Thyroid gland (tissue), 4 donors: ENCODE measurements around the gene CCDC87. TPM values are rescaled to one million over a fixed set of nuclear protein-coding genes. Genes with fewer than 3 reads are reported as not detected.

Experiments used
- DNase-seq, 2 donors: peaks; one replicate each; pipeline ENCODE4 v3.0.0-alpha.2; 2019
- H3K27ac ChIP-seq, 3 donors: fragments of 200-600 bp; sonication (generic); 1 replicate in 2 of 3; 2 replicates in 1 of 3; pipeline ENCODE4 v1.5.1; 2016 to 2019; ENCODE audit warnings: mild to moderate bottlenecking in 1 of 3, moderate library complexity in 1 of 3
- H3K27me3 ChIP-seq: fragments of 200-600 bp; sonication (generic); one replicate; pipeline ENCODE4 v1.5.1; 2019
- H3K36me3 ChIP-seq, 2 donors: fragments of 200-600 bp; sonication (generic); one replicate each; pipeline ENCODE4 v1.5.1; 2016 to 2019
- H3K4me1 ChIP-seq, 2 donors: fragments of 200-600 bp; sonication (generic); one replicate each; pipeline ENCODE4 v1.5.1; 2017 to 2019
- H3K4me3 ChIP-seq, 3 donors: fragments of 200-600 bp; sonication (generic); replicated peaks in 1 of 3; 1 replicate in 2 of 3; 2 replicates in 1 of 3; pipeline ENCODE4 v1.5.1; 2016; ENCODE audit warnings: mild to moderate bottlenecking in 1 of 3
- H3K9me3 ChIP-seq: fragments of 200-600 bp; sonication (generic); one replicate; pipeline ENCODE4 v1.5.1; 2017
- CTCF ChIP-seq, 6 experiments: fragments of 200-600 bp in 3 of 6; fragments of 450-650 bp in 3 of 6; sonication (generic) in 3 of 6; IDR thresholded peaks; one replicate each; pipeline ENCODE4 v1.5.1; 2016 to 2019; ENCODE audit warnings: antibody characterized with exemption in 6 of 6, mild to moderate bottlenecking in 2 of 6, inconsistent platforms in 1 of 6, moderate library complexity in 1 of 6
- POLR2A ChIP-seq, 2 donors: fragments of 450-650 bp; IDR thresholded peaks; one replicate each; pipeline ENCODE4 v1.6.1; 2017; ENCODE audit warnings: antibody characterized with exemption in 2 of 2, mild to moderate bottlenecking in 2 of 2, moderate library complexity in 1 of 2
- WGBS, 2 donors: methylation state at CpG; one replicate each; pipeline ENCODE4 v1.1.5; 2017; 5-methylcytosine and 5-hydroxymethylcytosine counted together
- intact Hi-C: fragments of 100-400 bp; cut with DNase I; formaldehyde crosslinking; loops from one replicate; pipeline ENCODE4 v1.15.1; 2023
- total RNA-seq, 4 donors: library from RNA; depleted of rRNA; stranded (reverse); fragments of >200 nt; gene quantifications; one replicate each; pipeline ENCODE4 v1.2.3, GENCODE V29; 2016

CCDC87 gene
- total RNA-seq, 4 donors from 2014 or later, result 0.92 to 2.1 (median 1.1) TPM

- TF ChIP-seq CTCF (IDR thresholded peaks at IDR 0.05), result no peak
- TF ChIP-seq POLR2A (IDR thresholded peaks at IDR 0.05), result no peak
- no peaks in the 10 kb centered on the region for H3K9me3 ChIP-seq
- intact Hi-C loops, result no loop called here
- no peak overlapping the region for H3K27ac ChIP-seq
- WGBS, 2 donors, result 15% methylated on average over 23 to 37 of the region's 50 CpGs
- H3K4me3 ChIP-seq, result no peak overlapping the region
- no peaks in the 10 kb centered on the region for H3K27me3 ChIP-seq
- no peaks in the 10 kb centered on the region for H3K36me3 ChIP-seq
- H3K4me1 ChIP-seq, result peaks cover 8 to 13% of the 10 kb centered on the region in 2 donors
- DNase-seq, result peak; percentile 39 to 49
Measured at GRCh38 chr11:66559142-66559865, 33.6 kb downstream of the CCDC87 start.

GRCh38 chr11:66557733-66558326 is 35.0 kb downstream of the CCDC87 start:
- Histone ChIP-seq H3K36me3 (no peaks in the 10 kb centered on the region), H3K9me3 (no peaks in the 10 kb centered on the region), H3K4me3 (no peak overlapping the region), H3K27ac (no peak overlapping the region), H3K27me3 (no peaks in the 10 kb centered on the region), H3K4me1 (peaks cover 8 to 13% of the 10 kb centered on the region in 2 donors)
- 90 to 93% methylated on average over 22 to 24 of the region's 24 CpGs for WGBS, 2 donors
- intact Hi-C loops, result no loop called here
- no peak for DNase-seq
- TF ChIP-seq POLR2A (IDR thresholded peaks at IDR 0.05) (no peak), CTCF (IDR thresholded peaks at IDR 0.05) (no peak)

GRCh38 chr11:66556086-66556485 is 36.8 kb downstream of the CCDC87 start:
- H3K36me3 ChIP-seq, result no peaks in the 10 kb centered on the region
- H3K4me1 ChIP-seq, result peaks cover 8 to 13% of the 10 kb centered on the region in 2 donors
- intact Hi-C loops, result no loop called here
- DNase-seq, result peak; percentile 69 to 75
- H3K27ac ChIP-seq, result no peak overlapping the region
- H3K9me3 ChIP-seq, result no peaks in the 10 kb centered on the region
- no peak for TF ChIP-seq CTCF (IDR thresholded peaks at IDR 0.05)
- no peak for TF ChIP-seq POLR2A (IDR thresholded peaks at IDR 0.05)
- no peaks in the 10 kb centered on the region for H3K27me3 ChIP-seq
- H3K4me3 ChIP-seq, result no peak overlapping the region
- WGBS, 2 donors, result 51 to 63% methylated on average over 5 to 6 of the region's 7 CpGs

GRCh38 chr11:66555416-66555815 is 37.4 kb downstream of the CCDC87 start:
- H3K4me1 ChIP-seq, result peaks cover 8 to 13% of the 10 kb centered on the region in 2 donors
- H3K36me3 ChIP-seq, result no peaks in the 10 kb centered on the region
- H3K4me3 ChIP-seq, result no peak overlapping the region
- H3K9me3 ChIP-seq, result no peaks in the 10 kb centered on the region
- no peak for DNase-seq
- no peaks in the 10 kb centered on the region for H3K27me3 ChIP-seq
- H3K27ac ChIP-seq, result no peak overlapping the region
- intact Hi-C loops, result no loop called here
- TF ChIP-seq CTCF (IDR thresholded peaks at IDR 0.05) (no peak), POLR2A (IDR thresholded peaks at IDR 0.05) (no peak)
- WGBS, 2 donors, result 87 to 89% methylated on average over 3 of the region's 3 CpGs

- 80 to 83% methylated on average over 5 of the region's 5 CpGs for WGBS, 2 donors
- Histone ChIP-seq H3K27ac (no peak overlapping the region), H3K9me3 (no peaks in the 10 kb centered on the region), H3K4me3 (no peak overlapping the region), H3K27me3 (no peaks in the 10 kb centered on the region), H3K4me1 (peaks cover 8 to 13% of the 10 kb centered on the region in 2 donors), H3K36me3 (no peaks in the 10 kb centered on the region)
- no peak for TF ChIP-seq POLR2A (IDR thresholded peaks at IDR 0.05)
- no peak for TF ChIP-seq CTCF (IDR thresholded peaks at IDR 0.05)
- DNase-seq, result no peak
- intact Hi-C loops, result no loop called here
Measured at GRCh38 chr11:66554602-66555001, 38.3 kb downstream of the CCDC87 start.
